Measurements from ENCODE around the gene TLN1. TPM values are rescaled to one million over a fixed set of nuclear protein-coding genes. Genes with fewer than 3 reads are reported as not detected.

Gene TLN1
- total RNA-seq, 1 donor from 2014 or later: 164 TPM

DNA sequence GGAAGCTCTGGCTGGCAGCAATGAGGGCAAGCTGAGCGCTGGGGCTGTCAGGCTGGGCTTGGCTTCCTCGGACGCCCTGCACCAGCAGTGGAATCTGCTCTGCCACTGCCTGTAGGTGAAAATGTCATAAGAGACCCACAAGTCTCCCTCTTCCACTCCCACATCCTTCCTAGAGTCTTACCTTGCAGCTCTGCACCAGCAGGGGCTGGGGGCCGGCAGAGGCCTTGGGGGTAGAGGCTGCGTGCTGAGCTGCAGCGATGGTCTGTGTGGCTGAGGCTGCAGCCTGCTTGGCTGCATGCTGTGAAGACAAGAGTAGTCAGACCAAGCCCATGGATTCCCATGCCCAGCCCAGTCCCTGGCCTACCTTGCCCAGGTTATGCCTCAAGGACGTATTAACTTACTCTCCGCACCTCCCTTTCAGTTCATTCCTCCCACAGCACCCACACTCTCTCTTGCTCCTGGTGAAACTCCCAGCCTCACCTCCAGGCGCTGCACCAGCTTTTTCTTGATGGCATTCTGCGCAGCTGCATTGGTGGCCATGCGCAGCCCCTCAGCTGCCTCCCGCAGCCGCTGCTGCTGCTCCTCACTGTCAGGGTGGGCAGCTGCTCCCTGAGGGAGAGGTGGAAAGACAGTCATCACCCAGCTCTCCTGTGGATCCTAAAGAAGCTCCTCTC is 17.3 kb downstream of the TLN1 start:
- no peak for DNase-seq (ENCODE audit: extremely low spot score, unreplicated experiment)
- TF ChIP-seq, protein P1, sequence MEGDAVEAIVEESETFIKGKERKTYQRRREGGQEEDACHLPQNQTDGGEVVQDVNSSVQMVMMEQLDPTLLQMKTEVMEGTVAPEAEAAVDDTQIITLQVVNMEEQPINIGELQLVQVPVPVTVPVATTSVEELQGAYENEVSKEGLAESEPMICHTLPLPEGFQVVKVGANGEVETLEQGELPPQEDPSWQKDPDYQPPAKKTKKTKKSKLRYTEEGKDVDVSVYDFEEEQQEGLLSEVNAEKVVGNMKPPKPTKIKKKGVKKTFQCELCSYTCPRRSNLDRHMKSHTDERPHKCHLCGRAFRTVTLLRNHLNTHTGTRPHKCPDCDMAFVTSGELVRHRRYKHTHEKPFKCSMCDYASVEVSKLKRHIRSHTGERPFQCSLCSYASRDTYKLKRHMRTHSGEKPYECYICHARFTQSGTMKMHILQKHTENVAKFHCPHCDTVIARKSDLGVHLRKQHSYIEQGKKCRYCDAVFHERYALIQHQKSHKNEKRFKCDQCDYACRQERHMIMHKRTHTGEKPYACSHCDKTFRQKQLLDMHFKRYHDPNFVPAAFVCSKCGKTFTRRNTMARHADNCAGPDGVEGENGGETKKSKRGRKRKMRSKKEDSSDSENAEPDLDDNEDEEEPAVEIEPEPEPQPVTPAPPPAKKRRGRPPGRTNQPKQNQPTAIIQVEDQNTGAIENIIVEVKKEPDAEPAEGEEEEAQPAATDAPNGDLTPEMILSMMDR (conservative IDR thresholded peaks at IDR 0.05): no peak
- H3K36me3 Mint-ChIP-seq: peaks cover 39% of the 10 kb centered on the region
- H3K4me1 Mint-ChIP-seq (ENCODE audit: unreplicated experiment): no peaks in the 10 kb centered on the region
- no peak overlapping the region for H3K4me3 Mint-ChIP-seq
- H3K27me3 Mint-ChIP-seq: no peaks in the 10 kb centered on the region
- no peaks in the 10 kb centered on the region for H3K9me3 Mint-ChIP-seq
- no peak overlapping the region for H3K27ac Mint-ChIP-seq

DNA sequence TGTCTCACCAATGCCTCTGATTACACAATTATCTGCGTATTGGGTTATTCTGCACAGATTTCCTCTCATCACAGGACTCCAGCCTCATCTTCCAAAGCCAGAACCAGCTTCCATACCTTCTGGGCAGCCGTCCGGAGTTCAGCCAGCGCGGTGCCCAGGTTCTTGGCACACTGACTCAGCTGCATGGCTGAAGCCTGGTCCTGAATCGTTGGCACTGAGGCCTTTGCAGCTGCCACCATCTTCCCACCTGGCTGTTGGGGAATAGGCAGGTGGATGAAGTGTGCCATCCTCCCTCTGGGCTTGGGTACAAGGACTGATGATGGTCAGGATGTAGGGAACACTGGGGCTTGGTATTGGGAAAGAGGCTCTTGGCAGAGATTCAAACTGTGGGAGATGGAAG is 17.9 kb downstream of the TLN1 start:
- H3K4me3 Mint-ChIP-seq: no peak overlapping the region
- peaks cover 36% of the 10 kb centered on the region for H3K36me3 Mint-ChIP-seq
- no peak for DNase-seq (ENCODE audit: extremely low spot score, unreplicated experiment)
- TF ChIP-seq, protein P1 (conservative IDR thresholded peaks at IDR 0.05): no peak
- H3K9me3 Mint-ChIP-seq: no peaks in the 10 kb centered on the region
- no peaks in the 10 kb centered on the region for H3K4me1 Mint-ChIP-seq (ENCODE audit: unreplicated experiment)
- no peaks in the 10 kb centered on the region for H3K27me3 Mint-ChIP-seq
- no peak overlapping the region for H3K27ac Mint-ChIP-seq

DNA sequence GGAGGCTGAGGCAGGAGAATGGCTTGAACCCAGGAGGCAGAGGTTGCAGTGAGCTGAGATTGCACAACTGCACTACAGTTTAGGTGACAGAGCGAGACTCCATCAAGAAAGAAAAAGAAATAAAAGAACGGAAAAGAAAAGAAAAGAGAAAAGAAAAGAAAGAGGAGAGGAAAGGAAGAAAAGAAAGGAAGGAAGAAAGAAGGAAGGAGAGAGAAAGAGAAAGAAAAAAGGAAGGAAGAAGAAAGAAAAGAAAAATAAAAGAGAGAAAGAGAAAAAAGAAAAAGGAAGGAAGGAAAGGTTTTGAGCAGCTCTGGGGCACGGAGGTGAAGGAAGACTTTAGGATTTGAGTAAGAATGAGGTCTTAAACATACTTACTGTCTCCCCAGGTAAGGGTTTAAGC is 18.4 kb downstream of the TLN1 start:
- Mint-ChIP-seq H3K36me3 (peaks cover 39% of the 10 kb centered on the region), H3K27ac (no peak overlapping the region)

DNA sequence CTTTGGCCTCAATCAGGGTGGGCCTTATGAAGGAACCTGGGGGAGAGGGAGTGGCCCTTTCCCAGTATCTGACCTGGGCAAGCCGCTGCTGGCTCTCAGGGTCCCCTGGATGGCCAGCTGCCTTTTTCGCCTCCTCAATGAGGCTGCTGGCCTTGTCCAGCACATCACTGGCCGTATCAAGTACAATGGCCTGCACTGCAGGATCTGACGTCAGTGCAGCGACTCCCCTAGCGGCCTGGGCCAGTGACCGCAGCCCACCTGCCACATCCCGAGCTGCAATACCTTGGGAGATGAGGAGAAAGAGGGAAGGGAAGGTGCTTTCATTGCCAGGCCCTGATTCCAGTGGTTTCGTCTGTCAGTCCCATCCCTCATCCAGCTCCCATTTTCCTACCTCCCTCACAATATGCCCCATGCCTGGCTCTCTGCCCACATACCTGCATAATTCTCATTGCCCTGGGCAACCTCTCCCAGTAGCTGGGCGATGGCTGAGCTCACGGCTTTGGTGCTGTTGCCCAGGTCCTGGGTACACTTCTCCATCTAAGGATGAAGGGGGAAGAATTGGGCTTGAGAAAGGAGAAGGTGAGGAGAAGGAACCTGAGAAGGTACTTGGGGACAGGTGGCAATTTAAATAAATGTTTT is 19.1 kb downstream of the TLN1 start:
- Mint-ChIP-seq H3K4me3 (no peak overlapping the region), H3K27me3 (no peaks in the 10 kb centered on the region), H3K27ac (no peak overlapping the region), H3K36me3 (peaks cover 41% of the 10 kb centered on the region), H3K4me1 (ENCODE audit: unreplicated experiment) (no peaks in the 10 kb centered on the region), H3K9me3 (no peaks in the 10 kb centered on the region)
- DNase-seq (ENCODE audit: extremely low spot score, unreplicated experiment): no peak
- TF ChIP-seq, protein P1 (conservative IDR thresholded peaks at IDR 0.05): no peak

More for the DNA sequence above, 18.4 kb downstream of the TLN1 start:
- DNase-seq (ENCODE audit: extremely low spot score, unreplicated experiment): no peak
- no peaks in the 10 kb centered on the region for H3K9me3 Mint-ChIP-seq
- no peaks in the 10 kb centered on the region for H3K27me3 Mint-ChIP-seq
- H3K4me1 Mint-ChIP-seq (ENCODE audit: unreplicated experiment): no peaks in the 10 kb centered on the region
- H3K4me3 Mint-ChIP-seq: no peak overlapping the region
- TF ChIP-seq, protein P1 (conservative IDR thresholded peaks at IDR 0.05): no peak

DNA sequence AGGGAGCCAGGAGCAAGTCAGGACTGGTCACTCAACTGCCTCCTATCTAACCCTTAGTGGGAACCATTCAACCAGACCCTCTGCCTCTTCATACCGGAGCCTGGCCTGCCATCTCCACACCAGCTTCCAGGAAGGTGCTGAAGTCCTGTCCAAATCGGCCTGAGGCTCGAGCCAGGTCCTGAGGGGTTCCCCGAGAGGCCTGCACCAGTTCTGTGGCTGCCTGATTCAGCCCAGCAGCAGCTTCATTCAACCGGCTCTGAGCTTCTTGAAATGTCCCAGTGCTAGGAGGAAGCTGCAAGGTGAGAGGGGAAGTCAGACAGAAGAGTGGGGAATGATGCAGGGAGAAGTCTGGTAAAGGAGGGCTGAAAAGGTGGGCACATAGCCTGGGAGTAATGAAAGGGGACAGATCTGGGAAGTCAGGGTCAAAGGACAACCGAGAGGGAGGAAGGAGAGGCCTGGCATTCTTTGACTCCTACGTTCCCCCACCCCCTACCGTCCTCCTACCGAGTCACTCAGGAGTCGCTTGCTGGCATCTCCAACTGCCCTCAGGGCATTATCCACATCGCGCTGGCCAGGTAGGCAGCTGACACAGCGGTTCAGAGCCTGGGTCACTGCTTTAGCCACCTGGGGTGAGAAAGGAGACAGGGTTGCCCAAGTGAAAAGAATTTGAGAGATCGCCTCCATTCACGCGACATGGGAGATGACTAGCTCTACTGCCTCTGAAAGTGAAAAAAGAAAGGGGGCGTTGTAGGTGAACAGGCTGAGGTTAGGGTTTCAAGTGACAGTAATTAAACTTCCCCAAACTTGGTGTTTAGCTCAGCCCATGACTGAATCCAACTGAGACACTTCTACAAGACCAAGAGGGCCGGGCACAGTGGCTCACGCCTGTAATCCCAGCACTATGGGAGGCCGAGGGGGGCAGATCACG is 20.2 kb downstream of the TLN1 start:
- Mint-ChIP-seq H3K27ac (no peak overlapping the region), H3K9me3 (no peaks in the 10 kb centered on the region), H3K4me3 (no peak overlapping the region), H3K36me3 (peaks cover 49% of the 10 kb centered on the region), H3K4me1 (ENCODE audit: unreplicated experiment) (no peaks in the 10 kb centered on the region), H3K27me3 (no peaks in the 10 kb centered on the region)
- TF ChIP-seq, protein P1 (conservative IDR thresholded peaks at IDR 0.05): no peak
- DNase-seq (ENCODE audit: extremely low spot score, unreplicated experiment): no peak
